H1 (cell line): ENCODE measurements around the gene UGGT2. TPM values are rescaled to one million over a fixed set of nuclear protein-coding genes. Genes with fewer than 3 reads are reported as not detected.

Source experiments
- CTCF ChIA-PET: fragments of 300-600 bp; sonication (Branson Sonifier 250); formaldehyde crosslinking; loops from one replicate; lab custom pipeline; 2021; ENCODE audit not compliant: partially characterized antibody; lab: Charles Lee
- POLR2A ChIA-PET: fragments of 300-600 bp; sonication (Branson Sonifier 250); formaldehyde crosslinking; loops from one replicate; lab custom pipeline; 2021; ENCODE audit warnings: inconsistent platforms; ENCODE audit not compliant: partially characterized antibody; lab: Charles Lee
- DNase-seq, 2 experiments: peaks; one replicate each; pipeline versions ENCODE4 v3.0.0 to v3.0.0-alpha.2; 2010 to 2022; ENCODE audit warnings: low spot score in 2 of 2, low read depth in 1 of 2, mixed read lengths in 1 of 2
- FAIRE-seq: peaks from 2 replicates; lab custom pipeline; 2011; peaks lifted over from hg19 to GRCh38; lab: Jason Lieb, UNC
- H2AFZ ChIP-seq: 2 replicates; pipeline ENCODE4 v1.8.1; 2012; ENCODE audit warnings: low read length, inconsistent platforms
- H2AK5ac ChIP-seq: 2 replicates; pipeline ENCODE4 v1.6.1; 2013; ENCODE audit warnings: low read depth, low read length
- H2BK120ac ChIP-seq: replicated peaks from 2 replicates; pipeline ENCODE3; 2013; ENCODE audit warnings: low read depth, low read length, inconsistent platforms
- H2BK12ac ChIP-seq: 2 replicates; pipeline ENCODE4 v1.6.1; 2013; ENCODE audit warnings: low read depth, low read length
- H2BK15ac ChIP-seq: 2 replicates; pipeline ENCODE4 v1.6.1; 2013; ENCODE audit warnings: low read length
- H2BK20ac ChIP-seq: 2 replicates; pipeline ENCODE4 v1.6.1; 2013; ENCODE audit warnings: low read length
- H2BK5ac ChIP-seq: 2 replicates; pipeline ENCODE4 v1.6.1; 2013; ENCODE audit warnings: low read depth, low read length
- H3K14ac ChIP-seq: 2 replicates; pipeline ENCODE4 v1.6.1; 2013; ENCODE audit warnings: inconsistent platforms; ENCODE audit not compliant: insufficient read length
- H3K18ac ChIP-seq: 2 replicates; pipeline ENCODE4 v1.6.1; 2013; ENCODE audit warnings: low read length; ENCODE audit errors: extremely low read depth
- H3K23ac ChIP-seq: 2 replicates; pipeline ENCODE4 v1.6.1; 2013; ENCODE audit warnings: inconsistent platforms; ENCODE audit not compliant: insufficient read length
- H3K23me2 ChIP-seq: 2 replicates; pipeline ENCODE4 v1.6.1; 2013; ENCODE audit warnings: low read depth, low read length
- H3K27ac ChIP-seq: 2 replicates; pipeline ENCODE4 v1.6.1; 2011; ENCODE audit warnings: low read depth, low read length, inconsistent platforms
- H3K27me3 ChIP-seq, 4 experiments: replicated peaks in 1 of 4; 1 replicate in 1 of 4; 2 replicates in 3 of 4; pipeline versions ENCODE4 v1.6.1 to v1.8.1; 2011 to 2013; ENCODE audit warnings: low read length in 3 of 4, mild to moderate bottlenecking in 3 of 4, inconsistent platforms in 2 of 4, mixed read lengths in 2 of 4, moderate library complexity in 1 of 4; ENCODE audit not compliant: control insufficient read depth in 3 of 4, insufficient read depth in 3 of 4; ENCODE audit errors: extremely low read depth in 1 of 4
- H3K36me3 ChIP-seq, 4 experiments: 2 replicates each; pipeline versions ENCODE4 v1.6.1 to v1.8.1; 2011 to 2013; ENCODE audit warnings: mild to moderate bottlenecking in 4 of 4, low read length in 3 of 4, moderate library complexity in 2 of 4, control low read depth in 1 of 4, inconsistent platforms in 1 of 4; ENCODE audit not compliant: insufficient read depth in 4 of 4, control insufficient read depth in 2 of 4
- H3K4ac ChIP-seq: replicated peaks from 2 replicates; pipeline ENCODE3; 2013; ENCODE audit warnings: low read length, low read depth, mixed read lengths, inconsistent platforms; ENCODE audit not compliant: insufficient read length
- H3K4me1 ChIP-seq, 4 experiments: replicated peaks in 1 of 4; 1 replicate in 1 of 4; 2 replicates in 3 of 4; pipeline versions ENCODE4 v1.6.1 to v1.8.1; 2011 to 2013; ENCODE audit warnings: low read length in 3 of 4, inconsistent platforms in 2 of 4, mixed read lengths in 1 of 4; ENCODE audit not compliant: insufficient read depth in 4 of 4, control insufficient read depth in 3 of 4
- H3K4me2 ChIP-seq, 2 experiments: 2 replicates each; pipeline versions ENCODE4 v1.6.1 to v1.8.1; 2011 to 2013; ENCODE audit warnings: low read depth in 2 of 2, low read length in 2 of 2, control low read depth in 1 of 2, inconsistent platforms in 1 of 2, mild to moderate bottlenecking in 1 of 2; ENCODE audit not compliant: insufficient read depth in 1 of 2
- H3K4me3 ChIP-seq, 4 experiments: fragments of 200-600, 300-600 bp in 1 of 4; sonication (generic), shearing (Covaris generic), sonication (Bioruptor Twin) in 1 of 4; 2 replicates each; pipeline versions ENCODE4 v1.5.1 to v1.8.1; 2011 to 2016; ENCODE audit warnings: low read length in 4 of 4, low read depth in 3 of 4, control low read depth in 2 of 4, inconsistent platforms in 2 of 4, mild to moderate bottlenecking in 2 of 4, mixed read lengths in 1 of 4, moderate library complexity in 1 of 4; ENCODE audit not compliant: insufficient read depth in 2 of 4; ENCODE audit errors: extremely low read depth in 1 of 4
- H3K56ac ChIP-seq: replicated peaks from 2 replicates; pipeline ENCODE3; 2013; ENCODE audit warnings: low read depth, mild to moderate bottlenecking, mixed read lengths, low read length, inconsistent platforms; ENCODE audit not compliant: insufficient read length
- H3K79me1 ChIP-seq: 2 replicates; pipeline ENCODE4 v1.6.1; 2013; ENCODE audit warnings: low read depth, low read length, control low read depth
- H3K79me2 ChIP-seq, 2 experiments: 2 replicates each; pipeline versions ENCODE4 v1.6.1 to v1.8.1; 2012 to 2013; ENCODE audit warnings: low read length in 2 of 2, mild to moderate bottlenecking in 2 of 2, inconsistent platforms in 1 of 2; ENCODE audit not compliant: insufficient read depth in 2 of 2, control insufficient read depth in 1 of 2
- H3K9ac ChIP-seq, 4 experiments: replicated peaks in 1 of 4; 1 replicate in 1 of 4; 2 replicates in 3 of 4; pipeline versions ENCODE4 v1.6.1 to v1.8.1; 2011 to 2013; ENCODE audit warnings: low read depth in 3 of 4, low read length in 3 of 4, control low read depth in 2 of 4, mild to moderate bottlenecking in 2 of 4, moderate library complexity in 2 of 4, inconsistent platforms in 1 of 4; ENCODE audit errors: extremely low read depth in 1 of 4
- H3K9me3 ChIP-seq, 2 experiments: 2 replicates each; pipeline versions ENCODE4 v1.6.1 to v1.8.1; 2012 to 2013; ENCODE audit warnings: mild to moderate bottlenecking in 2 of 2, moderate library complexity in 2 of 2, control low read depth in 1 of 2, inconsistent platforms in 1 of 2, low read depth in 1 of 2, low read length in 1 of 2, mixed read lengths in 1 of 2; ENCODE audit not compliant: insufficient read depth in 2 of 2
- H4K20me1 ChIP-seq, 2 experiments: replicated peaks in 1 of 2; 2 replicates each; pipeline versions ENCODE3 to v1.8.1; 2011 to 2013; ENCODE audit warnings: inconsistent platforms in 2 of 2, low read length in 2 of 2, mild to moderate bottlenecking in 1 of 2; ENCODE audit not compliant: insufficient read depth in 2 of 2, control insufficient read depth in 1 of 2
- H4K5ac ChIP-seq: 2 replicates; pipeline ENCODE4 v1.6.1; 2013; ENCODE audit warnings: low read length, low read depth, mixed read lengths, inconsistent platforms; ENCODE audit not compliant: insufficient read length
- H4K8ac ChIP-seq: 2 replicates; pipeline ENCODE4 v1.8.0; 2013; ENCODE audit warnings: mild to moderate bottlenecking, moderate library complexity, low read length, inconsistent platforms; ENCODE audit not compliant: insufficient read depth; ENCODE audit errors: extremely low read depth
- H4K91ac ChIP-seq: replicated peaks from 2 replicates; pipeline ENCODE3; 2013; ENCODE audit warnings: low read length, mixed read lengths, inconsistent platforms; ENCODE audit not compliant: insufficient read length
- WGBS, 2 experiments: shearing (Covaris generic) in 1 of 2; methylation state at CpG; one replicate each; pipeline versions ENCODE4 v1.1.6 to v1.1.7; 2013 to 2015; ENCODE audit warnings: low lambda C conversion rate in 2 of 2, mixed read lengths in 2 of 2, inconsistent platforms in 1 of 2, low coverage in 1 of 2, missing lambda C conversion rate in 1 of 2; ENCODE audit not compliant: insufficient replicate concordance in 2 of 2, insufficient coverage in 1 of 2, insufficient read length in 1 of 2; ENCODE audit errors: extremely low coverage in 1 of 2, missing lambda C conversion rate in 1 of 2; 5-methylcytosine and 5-hydroxymethylcytosine counted together
- polyA plus RNA-seq, 7 experiments: library from polyadenylated mRNA; depleted of rRNA in 3 of 7; stranded (reverse) in 5 of 7; unstranded in 2 of 7; fragments of >200 nt in 5 of 7; fragments of 200-250 nt in 2 of 7; gene quantifications; 1 replicate in 5 of 7; 2 replicates in 1 of 7; 4 replicates in 1 of 7; pipeline versions ENCODE4 v1.2.1 to v1.2.3, GENCODE V29; 2011 to 2013; ENCODE audit warnings: missing spikeins in 2 of 7, mixed read lengths in 2 of 7
- total RNA-seq: library from RNA; stranded (reverse); fragmentation: NEBNext Ultra II Directional; extraction: Animal tissue kit (Norgen Biotek cat#: 25700); gene quantifications from 2 replicates; pipeline ENCODE4 v1.2.1, GENCODE V29; 2021
- TF ChIP-seq, protein P1 (sequence below): IDR thresholded peaks from 2 replicates; pipeline ENCODE4 v1.6.1; 2012; ENCODE audit warnings: low read length, inconsistent platforms

The UGGT2 gene
- total and polyA plus RNA-seq, 2 of the 8 experiments (the other 6 are each of a cell fraction or from before 2014, with no cell fraction given), result 5.9 to 25.1 TPM

- Histone ChIP-seq H3K27ac (no peak overlapping the region), H3K4me3 (no peak overlapping the region), H2AK5ac (no peak overlapping the region), H2BK15ac (no peak overlapping the region), H3K18ac (no peak overlapping the region), H4K5ac (no peak overlapping the region), H4K8ac (no peak overlapping the region), H3K4me2 (no peak overlapping the region), H3K4ac (no peak overlapping the region), H4K91ac (no peak overlapping the region), H2BK12ac (no peak overlapping the region), H3K36me3 (no peaks in the 10 kb centered on the region), H3K23me2 (no peaks in the 10 kb centered on the region; the same call in 1 of the 2 replicates), H3K79me1 (no peaks in the 10 kb centered on the region), H3K23ac (no peak overlapping the region), H2BK120ac (no peak overlapping the region), H3K9me3 (no peaks in the 10 kb centered on the region), H2BK5ac (no peak overlapping the region), H3K4me1 (no peaks in the 10 kb centered on the region), H3K56ac (no peak overlapping the region), H2BK20ac (no peak overlapping the region), H4K20me1 (no peaks in the 10 kb centered on the region), H3K27me3 (no peaks in the 10 kb centered on the region), H3K14ac (no peak overlapping the region), H2AFZ (no peak overlapping the region), H3K9ac (no peak overlapping the region), H3K79me2 (no peaks in the 10 kb centered on the region)
- ChIA-PET CTCF (interaction anchor here (1.2 to 2.0 kb wide), 3 partner anchors 9 to 11 kb away, joined by 5 read pairs; no protein-coding TSS in a partner anchor), POLR2A (interaction anchor here (1.5 kb wide), 1 partner anchor 28 kb away, joined by 3 read pairs; the partner anchor contains the start of gene UGGT2)
- WGBS, 2 experiments, result 47% methylated on average over 2 of the region's 2 CpGs; no CpG with 5 or more reads in 1 of the 2 experiments
- FAIRE-seq (no peak), DNase-seq (no peak)
- TF ChIP-seq, protein P1, sequence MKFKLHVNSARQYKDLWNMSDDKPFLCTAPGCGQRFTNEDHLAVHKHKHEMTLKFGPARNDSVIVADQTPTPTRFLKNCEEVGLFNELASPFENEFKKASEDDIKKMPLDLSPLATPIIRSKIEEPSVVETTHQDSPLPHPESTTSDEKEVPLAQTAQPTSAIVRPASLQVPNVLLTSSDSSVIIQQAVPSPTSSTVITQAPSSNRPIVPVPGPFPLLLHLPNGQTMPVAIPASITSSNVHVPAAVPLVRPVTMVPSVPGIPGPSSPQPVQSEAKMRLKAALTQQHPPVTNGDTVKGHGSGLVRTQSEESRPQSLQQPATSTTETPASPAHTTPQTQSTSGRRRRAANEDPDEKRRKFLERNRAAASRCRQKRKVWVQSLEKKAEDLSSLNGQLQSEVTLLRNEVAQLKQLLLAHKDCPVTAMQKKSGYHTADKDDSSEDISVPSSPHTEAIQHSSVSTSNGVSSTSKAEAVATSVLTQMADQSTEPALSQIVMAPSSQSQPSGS, result no peak
These were observed 28.7 kb upstream of the UGGT2 start for GRCh38 chr13:96081888-96082287.
